ENCODE results near the gene MON2.

GRCh38 chr12:62599854-62600437 lies 133.3 kb downstream of the MON2 start:
- TF ChIP-seq POLR2A (IDR thresholded peaks at IDR 0.05; ENCODE audit: low read length) (no peak), GATA1 (IDR thresholded peaks at IDR 0.05; ENCODE audit: low read depth, low read length) (no peak)
